Kidney (tissue), 14 donors: ENCODE results near the gene DNMT1. TPM values are rescaled to one million over a fixed set of nuclear protein-coding genes. Genes with fewer than 3 reads are reported as not detected.
"Not testable (repeated sequence)": the region's sequence is repeated elsewhere in the genome, so short reads cannot be mapped to it uniquely, and the experiment has no call there.

Source experiments
- DNase-seq, 5 donors: peaks; one replicate each; pipeline ENCODE4 v3.0.0-alpha.2; 2013 to 2020
- FAIRE-seq: peaks from 2 replicates; lab custom pipeline; 2012; peaks lifted over from hg19 to GRCh38; lab: Jason Lieb, UNC
- H3K27ac ChIP-seq, 2 donors: one replicate each; pipeline ENCODE4 v1.7.0; 2013; ENCODE audit warnings: low read depth in 2 of 2, low read length in 2 of 2, inconsistent platforms in 1 of 2
- H3K27me3 ChIP-seq: one replicate; pipeline ENCODE4 v1.7.1; 2013; ENCODE audit warnings: low read length, inconsistent platforms; ENCODE audit not compliant: control insufficient read depth, insufficient read depth
- H3K36me3 ChIP-seq, 3 donors: one replicate each; pipeline versions ENCODE4 v1.7.0 to v1.7.1; 2013; ENCODE audit warnings: low read length in 3 of 3, control low read depth in 1 of 3, inconsistent platforms in 1 of 3; ENCODE audit not compliant: insufficient read depth in 3 of 3, control insufficient read depth in 2 of 3
- H3K4me1 ChIP-seq, 3 donors: one replicate each; pipeline versions ENCODE4 v1.7.0 to v1.7.1; 2013; ENCODE audit warnings: low read length in 3 of 3, inconsistent platforms in 1 of 3, low read depth in 1 of 3; ENCODE audit not compliant: control insufficient read depth in 2 of 3, insufficient read depth in 2 of 3
- H3K4me3 ChIP-seq, 3 donors: one replicate each; pipeline versions ENCODE4 v1.7.0 to v1.8.1; 2013; ENCODE audit warnings: low read length in 3 of 3, control low read depth in 1 of 3, inconsistent platforms in 1 of 3
- H3K9ac ChIP-seq, 3 donors: one replicate each; pipeline versions ENCODE4 v1.7.0 to v1.7.1; 2013; ENCODE audit warnings: low read length in 3 of 3, control low read depth in 1 of 3, inconsistent platforms in 1 of 3
- H3K9me3 ChIP-seq, 3 donors: one replicate each; pipeline versions ENCODE4 v1.7.0 to v1.7.1; 2013; ENCODE audit warnings: low read length in 3 of 3, control low read depth in 1 of 3, inconsistent platforms in 1 of 3; ENCODE audit not compliant: control insufficient read depth in 2 of 3, insufficient read depth in 1 of 3
- intact Hi-C: fragments of 100-400 bp; cut with DNase I; formaldehyde crosslinking; loops from one replicate; pipeline ENCODE4 v1.11.1; 2022
- polyA plus RNA-seq: library from polyadenylated mRNA; stranded (reverse); fragments of 350-450 nt; fragmentation: Illumina TruSeq; extraction: RNeasy Lipid Tissue Mini Kit (QIAGEN cat#74804); gene quantifications from one replicate; pipeline ENCODE4 v1.2.3, GENCODE V29; 2014; ENCODE audit warnings: low read depth, low replicate concordance; ENCODE audit not compliant: insufficient read depth
- total RNA-seq: library from RNA; stranded (reverse); fragmentation: NEBNext Ultra II Directional; extraction: Animal tissue kit (Norgen Biotek cat#: 25700); gene quantifications from one replicate; pipeline ENCODE4 v1.2.1, GENCODE V29; 2021
- TF ChIP-seq, protein P1 (sequence below): IDR thresholded peaks from 3 replicates; pipeline ENCODE4 v1.5.1; 2012; ENCODE audit warnings: mild to moderate bottlenecking, moderate library complexity, borderline replicate concordance; ENCODE audit not compliant: insufficient read depth; ENCODE audit errors: extremely low read depth
- donor health status: control.
- donor health status: control.
- donor health status: control.
- donor health status: control.
- donor health status: control.
- donor health status: DM: yes; HTN: yes; CAD: no.
- donor health status: Normal renal cell carcinoma (clear cell type).

The DNMT1 gene
- total and polyA plus RNA-seq, 2 donors from 2014 or later, result 15.3 to 64.6 TPM

DNA sequence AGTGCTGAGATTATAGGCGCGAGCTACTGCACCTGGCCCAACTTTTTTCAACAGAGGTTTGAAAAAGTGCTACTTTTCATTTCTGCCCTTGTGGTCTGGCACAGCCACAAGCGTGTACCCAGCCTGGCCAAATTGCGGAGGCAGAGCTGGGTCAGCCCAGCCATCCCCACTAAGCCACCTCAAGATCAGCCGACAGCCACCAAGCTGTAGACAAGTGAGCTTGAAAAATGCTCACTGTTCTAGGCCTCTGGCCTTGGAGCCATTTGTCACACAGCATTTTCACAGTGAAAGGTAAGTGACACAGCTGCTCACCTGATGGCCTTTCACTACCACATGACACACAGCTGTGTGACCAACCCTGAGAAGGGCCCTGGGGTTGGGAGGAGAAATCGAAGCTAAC lies 27.3 kb downstream of the DNMT1 start:
- intact Hi-C loops, result no loop called here
- Histone ChIP-seq H3K36me3 (peaks cover 5 to 12% (median 7%) of the 10 kb centered on the region in 3 donors), H3K27ac (no peak overlapping the region), H3K4me3 (no peak overlapping the region), H3K9ac (no peak overlapping the region), H3K4me1 (no peaks in the 10 kb centered on the region), H3K9me3 (no peaks in the 10 kb centered on the region), H3K27me3 (no peaks in the 10 kb centered on the region)
- no peak for FAIRE-seq
- no peak for DNase-seq
- TF ChIP-seq, protein P1, sequence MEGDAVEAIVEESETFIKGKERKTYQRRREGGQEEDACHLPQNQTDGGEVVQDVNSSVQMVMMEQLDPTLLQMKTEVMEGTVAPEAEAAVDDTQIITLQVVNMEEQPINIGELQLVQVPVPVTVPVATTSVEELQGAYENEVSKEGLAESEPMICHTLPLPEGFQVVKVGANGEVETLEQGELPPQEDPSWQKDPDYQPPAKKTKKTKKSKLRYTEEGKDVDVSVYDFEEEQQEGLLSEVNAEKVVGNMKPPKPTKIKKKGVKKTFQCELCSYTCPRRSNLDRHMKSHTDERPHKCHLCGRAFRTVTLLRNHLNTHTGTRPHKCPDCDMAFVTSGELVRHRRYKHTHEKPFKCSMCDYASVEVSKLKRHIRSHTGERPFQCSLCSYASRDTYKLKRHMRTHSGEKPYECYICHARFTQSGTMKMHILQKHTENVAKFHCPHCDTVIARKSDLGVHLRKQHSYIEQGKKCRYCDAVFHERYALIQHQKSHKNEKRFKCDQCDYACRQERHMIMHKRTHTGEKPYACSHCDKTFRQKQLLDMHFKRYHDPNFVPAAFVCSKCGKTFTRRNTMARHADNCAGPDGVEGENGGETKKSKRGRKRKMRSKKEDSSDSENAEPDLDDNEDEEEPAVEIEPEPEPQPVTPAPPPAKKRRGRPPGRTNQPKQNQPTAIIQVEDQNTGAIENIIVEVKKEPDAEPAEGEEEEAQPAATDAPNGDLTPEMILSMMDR, result no peak

DNA sequence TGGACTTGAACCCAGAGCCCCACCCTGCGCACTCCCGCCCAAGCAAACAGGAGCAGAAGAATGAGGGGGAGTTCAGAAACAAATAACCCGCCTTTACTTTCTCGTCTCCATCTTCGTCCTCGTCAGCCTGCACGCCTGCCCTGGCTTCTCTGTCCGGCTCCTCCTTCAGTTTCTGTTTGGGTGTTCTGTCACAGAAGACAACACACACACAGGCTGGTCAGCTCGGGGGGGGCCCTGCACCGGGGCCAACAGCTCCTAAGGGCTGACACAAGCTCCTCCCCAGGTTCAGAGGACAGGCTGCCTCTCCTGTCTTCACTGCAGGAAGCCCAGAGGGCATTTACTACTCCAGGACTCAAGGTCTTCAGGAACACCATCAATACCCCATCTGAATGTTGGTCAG lies 28.3 kb downstream of the DNMT1 start:
- H3K4me3 ChIP-seq, H3K27ac ChIP-seq, H3K9me3 ChIP-seq, H3K9ac ChIP-seq, intact Hi-C loops, H3K27me3 ChIP-seq, DNase-seq, H3K4me1 ChIP-seq, FAIRE-seq: not testable (repeated sequence)
- H3K36me3 ChIP-seq, result peaks cover 5 to 15% (median 9%) of the 10 kb centered on the region in 3 donors

DNA sequence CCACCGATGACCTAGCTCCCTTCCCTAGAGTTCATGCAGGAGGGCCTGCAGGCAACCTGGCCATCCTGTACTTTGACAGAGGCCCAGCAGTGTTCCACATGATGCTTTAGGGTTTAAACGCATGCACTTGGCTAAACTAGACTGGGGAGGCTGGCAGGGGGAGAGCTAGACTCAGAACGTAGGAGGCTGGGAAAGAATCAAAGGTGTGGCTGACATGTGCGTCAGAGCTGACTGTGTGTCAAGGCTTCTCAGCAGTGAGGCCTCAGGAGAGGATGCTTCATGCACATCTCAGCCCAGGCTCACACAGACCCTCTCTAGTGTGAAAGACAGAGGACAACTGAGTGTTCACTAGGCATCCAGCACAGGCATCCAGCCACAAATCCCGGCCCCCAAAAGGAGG lies 28.7 kb downstream of the DNMT1 start:
- no peak overlapping the region for H3K4me3 ChIP-seq
- no peak overlapping the region for H3K27ac ChIP-seq
- TF ChIP-seq, protein P1, result no peak
- no peak for DNase-seq
- H3K36me3 ChIP-seq, result peaks cover 5 to 17% (median 11%) of the 10 kb centered on the region in 3 donors
- no peaks in the 10 kb centered on the region for H3K27me3 ChIP-seq
- FAIRE-seq, result no peak
- intact Hi-C loops, result no loop called here
- H3K9ac ChIP-seq, result no peak overlapping the region
- no peaks in the 10 kb centered on the region for H3K4me1 ChIP-seq
- H3K9me3 ChIP-seq, result no peaks in the 10 kb centered on the region

DNA sequence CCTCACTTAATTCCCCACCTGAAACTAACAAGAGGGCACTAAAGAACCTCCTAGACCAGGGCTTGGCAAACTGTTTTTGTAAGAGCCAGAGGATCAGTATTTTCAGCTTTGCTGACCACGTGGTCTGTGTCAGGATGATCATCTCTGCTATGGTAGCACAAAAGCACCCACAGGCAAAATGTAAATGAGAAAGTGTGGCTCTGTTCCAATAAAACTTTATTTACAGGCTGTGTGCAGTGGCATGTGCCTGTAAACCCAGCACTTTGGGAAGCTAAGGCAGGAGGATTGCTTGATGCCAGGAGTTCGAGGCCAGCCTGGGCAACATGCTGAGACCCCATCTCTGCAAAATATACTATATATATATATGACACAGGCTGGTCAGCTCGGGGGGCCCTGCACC lies 31.2 kb downstream of the DNMT1 start:
- Histone ChIP-seq H3K4me3 (no peak overlapping the region), H3K9me3 (no peaks in the 10 kb centered on the region), H3K27ac (no peak overlapping the region), H3K4me1 (no peaks in the 10 kb centered on the region), H3K27me3 (no peaks in the 10 kb centered on the region), H3K9ac (no peak overlapping the region), H3K36me3 (peaks cover 5 to 27% (median 21%) of the 10 kb centered on the region in 3 donors)
- no peak for FAIRE-seq
- intact Hi-C loops, result no loop called here
- TF ChIP-seq, protein P1, result no peak
- no peak for DNase-seq
